Upper lobe of left lung (tissue), 6 donors: ENCODE results near the gene METTL2A. TPM values are rescaled to one million over a fixed set of nuclear protein-coding genes. Genes with fewer than 3 reads are reported as not detected.
"Not testable (repeated sequence)": the region's sequence is repeated elsewhere in the genome, so short reads cannot be mapped to it uniquely, and the experiment has no call there.

ENCODE experiments used
- ATAC-seq, 2 donors: fragments of 200-7000 bp; cut with Tn5 transposase; one replicate each; pipeline ENCODE4 v1.9.1; 2022; ENCODE audit warnings: mild to moderate bottlenecking in 2 of 2, moderate library complexity in 2 of 2; ENCODE audit not compliant: low FRiP score in 2 of 2
- DNase-seq, 2 donors: peaks; one replicate each; pipeline ENCODE4 v3.0.0-alpha.2; 2019 to 2020
- H3K27ac ChIP-seq, 4 donors: fragments of 200-600 bp; sonication (generic); one replicate each; pipeline ENCODE4 v1.5.1; 2016 to 2019
- H3K27me3 ChIP-seq, 4 donors: fragments of 200-600 bp; sonication (generic); one replicate each; pipeline ENCODE4 v1.5.1; 2017 to 2019
- H3K36me3 ChIP-seq, 4 donors: fragments of 200-600 bp; sonication (generic); one replicate each; pipeline ENCODE4 v1.5.1; 2016 to 2019
- H3K4me1 ChIP-seq, 4 donors: fragments of 200-600 bp; sonication (generic); one replicate each; pipeline ENCODE4 v1.5.1; 2018 to 2019
- H3K4me3 ChIP-seq, 4 donors: fragments of 200-600 bp; sonication (generic); one replicate each; pipeline ENCODE4 v1.5.1; 2017 to 2019; ENCODE audit warnings: mild to moderate bottlenecking in 2 of 4, moderate library complexity in 1 of 4
- H3K9me3 ChIP-seq, 4 donors: fragments of 200-600 bp; sonication (generic); one replicate each; pipeline ENCODE4 v1.5.1; 2018 to 2019
- CTCF ChIP-seq, 6 experiments: fragments of 450-650 bp in 4 of 6; fragments of 200-600 bp in 2 of 6; sonication (generic) in 2 of 6; IDR thresholded peaks; one replicate each; pipeline ENCODE4 v1.5.1; 2016 to 2019; ENCODE audit warnings: antibody characterized with exemption in 6 of 6
- POLR2A ChIP-seq, 4 donors: fragments of 450-650 bp; IDR thresholded peaks; one replicate each; pipeline ENCODE4 v1.5.1; 2016 to 2017; ENCODE audit warnings: antibody characterized with exemption in 4 of 4, mild to moderate bottlenecking in 2 of 4
- POLR2AphosphoS5 ChIP-seq, 2 donors: sonication (generic); formaldehyde crosslinking; IDR thresholded peaks; one replicate each; pipeline ENCODE4 v1.5.1; 2017; ENCODE audit warnings: antibody characterized with exemption in 2 of 2
- WGBS, 2 donors: methylation state at CpG; one replicate each; pipeline ENCODE4 v1.1.5; 2017 to 2018; 5-methylcytosine and 5-hydroxymethylcytosine counted together
- total RNA-seq, 6 donors: library from RNA; depleted of rRNA in 4 of 6; stranded (reverse); fragments of >200 nt in 4 of 6; gene quantifications; one replicate each; pipeline versions ENCODE4 v1.1.0 to v1.2.1, GENCODE V29; 2016 to 2021
- donor health status: DM: no; HTN: no; CAD: no; lungs with moderate emphysema.
- donor health status: DM: no; HTN: yes; CAD: no; lungs with severe emphysema.

Gene METTL2A
- total RNA-seq, 6 donors from 2014 or later, result 7.3 to 20.2 (median 15.4) TPM

- TF ChIP-seq POLR2AphosphoS5 (IDR thresholded peaks at IDR 0.05), result peak in 1 of 2 donors; percentile 33
These were observed 47.1 kb downstream of the METTL2A start for GRCh38 chr17:62470666-62471379.

GRCh38 chr17:62471380-62471880 lies 47.7 kb downstream of the METTL2A start:
- peak overlapping the region in 1 of 4 donors; percentile 42 for H3K27ac ChIP-seq
- H3K27me3 ChIP-seq, H3K36me3 ChIP-seq, H3K9me3 ChIP-seq, DNase-seq, H3K4me1 ChIP-seq, ATAC-seq, H3K4me3 ChIP-seq: not testable (repeated sequence)
- WGBS, 2 donors, result 76 to 86% methylated on average over 3 to 9 of the region's 9 CpGs

More at GRCh38 chr17:62470666-62471379, 47.1 kb downstream of the METTL2A start:
- H3K27me3 ChIP-seq, H3K36me3 ChIP-seq, H3K9me3 ChIP-seq, H3K4me1 ChIP-seq, H3K4me3 ChIP-seq: not testable (repeated sequence)
- peak in 1 of 2 donors; percentile 56 for DNase-seq
- peak; percentile 48 to 65 for ATAC-seq
- H3K27ac ChIP-seq, result peak overlapping the region in 2 of 4 donors; percentile 2 to 42
- 37 to 45% methylated on average over 6 of the region's 8 CpGs for WGBS, 2 donors

DNA sequence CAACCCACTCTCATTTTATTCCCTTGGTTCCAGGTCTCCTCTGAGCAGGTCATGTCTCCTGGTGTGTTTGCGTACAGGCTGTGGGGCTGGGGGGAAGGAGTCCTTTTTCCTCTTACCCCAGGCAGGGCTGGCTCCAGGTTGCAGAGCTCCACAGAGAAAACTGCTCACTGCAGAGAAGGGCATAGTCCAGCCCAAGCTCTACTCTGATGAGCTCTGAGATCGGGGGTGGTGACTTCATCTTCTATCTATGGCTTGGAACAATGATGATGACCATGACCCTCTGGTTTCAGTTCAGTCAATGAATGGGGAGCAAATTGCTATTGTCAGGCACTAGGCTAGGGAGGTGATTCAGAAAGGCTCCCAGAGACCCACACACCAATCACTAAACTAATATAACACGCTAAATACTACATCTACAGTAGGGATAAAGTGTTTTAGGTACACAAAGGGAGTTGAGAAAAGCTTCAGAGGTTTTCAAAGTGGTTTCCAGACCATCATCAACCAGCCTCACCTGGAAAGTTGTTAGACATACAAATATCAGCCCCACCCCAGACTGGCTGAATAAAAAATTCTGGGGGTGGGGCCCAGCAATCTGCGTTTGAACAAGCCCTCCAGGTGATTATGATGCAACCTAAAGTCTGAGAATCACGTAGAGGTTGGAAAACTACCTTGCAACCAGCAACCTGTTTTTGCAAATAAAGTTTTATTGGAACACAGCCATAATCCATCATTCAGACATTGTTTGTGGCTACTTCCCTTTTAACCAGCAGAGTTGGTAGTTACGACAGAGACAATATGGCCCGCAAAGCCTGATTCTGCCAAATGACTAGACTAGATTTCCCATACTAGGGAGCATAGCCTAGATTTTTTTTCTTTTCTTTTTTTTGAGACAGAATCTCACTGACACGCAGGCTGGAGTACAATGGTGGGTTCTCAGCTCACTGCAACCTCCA lies 49.6 kb downstream of the METTL2A start:
- not testable (repeated sequence) for H3K27ac ChIP-seq, ATAC-seq, H3K9me3 ChIP-seq, H3K4me3 ChIP-seq, H3K36me3 ChIP-seq, H3K27me3 ChIP-seq, DNase-seq
- peaks cover 6 to 15% (median 10%) of the 10 kb centered on the region in 4 donors for H3K4me1 ChIP-seq
- WGBS, 2 donors, result 83 to 91% methylated on average over 8 of the region's 8 CpGs

GRCh38 chr17:62477111-62477510 lies 53.4 kb downstream of the METTL2A start:
- H3K36me3 ChIP-seq, H3K9me3 ChIP-seq, H3K27me3 ChIP-seq, ATAC-seq, DNase-seq: not testable (repeated sequence)
- peak overlapping the region in 1 of 4 donors; percentile 88 for H3K4me3 ChIP-seq
- H3K4me1 ChIP-seq, result peaks cover 11 to 22% (median 15%) of the 10 kb centered on the region in 4 donors
- H3K27ac ChIP-seq, result peak overlapping the region in 3 of 4 donors; percentile 94 to 99 (median 96)
- 92 to 94% methylated on average over 8 of the region's 8 CpGs for WGBS, 2 donors

GRCh38 chr17:62477718-62478408 lies 54.2 kb downstream of the METTL2A start:
- peak in 1 of 2 donors; percentile 33 for DNase-seq
- H3K9me3 ChIP-seq, H3K36me3 ChIP-seq, H3K27me3 ChIP-seq: not testable (repeated sequence)
- ATAC-seq, result peak in 1 of 2 donors; percentile 51
- H3K27ac ChIP-seq, result peak overlapping the region; percentile 93 to 99 (median 95)
- 1 to 2% methylated on average over 15 to 27 of the region's 61 CpGs for WGBS, 2 donors
- H3K4me3 ChIP-seq, result peak overlapping the region; percentile 69 to 88 (median 80)
- H3K4me1 ChIP-seq, result peaks cover 13 to 30% (median 21%) of the 10 kb centered on the region in 4 donors

GRCh38 chr17:62478424-62478879 lies 54.8 kb downstream of the METTL2A start, which contains the start of gene TLK2:
TSS of gene TLK2 (plus strand) at chr17:62478825. CDS start at chr17:62481126, 2,301 bp downstream.
- no peaks in the 10 kb centered on the region for H3K27me3 ChIP-seq
- peaks cover 0 to 6% (median 4%) of the 10 kb centered on the region in 4 donors for H3K36me3 ChIP-seq
- peaks cover 14 to 35% (median 22%) of the 10 kb centered on the region in 4 donors for H3K4me1 ChIP-seq
- peak within 1 kb of the TSS; percentile 93 to 99 (median 95) for H3K27ac ChIP-seq
- 0 to 1% methylated on average over 23 to 24 of the region's 59 CpGs for WGBS, 2 donors
- ATAC-seq (peak; percentile 91), DNase-seq (peak; percentile 79 to 95)
- H3K4me3 ChIP-seq, result peak within 1 kb of the TSS; percentile 69 to 88 (median 80)
- TF ChIP-seq POLR2A (IDR thresholded peaks at IDR 0.05) (peak in 2 of 4 donors; percentile 31 to 59), POLR2AphosphoS5 (IDR thresholded peaks at IDR 0.05) (no peak)
- H3K9me3 ChIP-seq, result no peaks in the 10 kb centered on the region

DNA sequence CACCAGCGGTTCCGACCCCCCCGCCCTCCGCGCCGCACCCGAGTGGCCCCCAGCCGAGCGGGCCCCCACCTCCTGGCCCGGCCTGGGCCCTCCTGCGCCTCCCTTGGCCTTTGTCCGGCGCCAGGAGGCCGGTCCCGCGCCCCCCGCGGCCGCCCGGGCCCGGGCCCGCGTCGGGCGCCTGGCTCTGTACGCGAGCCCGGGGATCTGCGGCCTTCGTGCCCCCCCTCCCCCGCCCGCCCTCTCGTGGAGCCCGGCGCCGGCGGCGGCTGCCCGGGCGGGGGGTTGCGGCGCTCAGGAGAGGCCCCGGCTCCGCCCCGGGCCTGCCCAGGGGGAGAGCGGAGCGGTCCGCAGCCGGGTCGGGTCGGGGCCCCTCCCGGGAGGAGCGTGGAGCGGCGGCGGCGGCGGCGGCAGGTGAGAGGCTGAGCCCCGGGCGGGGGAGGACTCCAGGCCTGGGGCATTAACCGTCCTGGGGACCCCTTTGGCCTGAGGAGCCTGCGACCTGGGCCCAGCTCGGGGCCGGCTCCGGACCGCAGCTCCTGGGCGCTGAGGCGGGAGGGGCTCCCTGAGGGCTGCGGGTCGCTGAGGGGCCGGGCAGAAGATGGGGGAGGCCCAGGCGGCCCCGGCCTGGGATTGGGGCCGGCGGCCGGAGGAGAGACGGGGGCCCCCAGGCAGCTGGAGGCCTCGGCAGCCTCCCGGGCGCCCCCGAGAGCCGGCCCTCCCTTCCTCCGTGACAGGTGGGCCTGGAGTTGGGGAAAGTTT lies 55.4 kb downstream of the METTL2A start:
- H3K4me3 ChIP-seq, result peak overlapping the region; percentile 48 to 88 (median 80)
- peaks cover 0 to 12% (median 7%) of the 10 kb centered on the region in 4 donors for H3K36me3 ChIP-seq
- H3K27me3 ChIP-seq, H3K9me3 ChIP-seq: not testable (repeated sequence)
- H3K4me1 ChIP-seq, result peaks cover 16 to 39% (median 22%) of the 10 kb centered on the region in 4 donors
- DNase-seq, result peak; percentile 21 to 93
- WGBS, 2 donors, result 0% methylated on average over 2 to 10 of the region's 84 CpGs
- H3K27ac ChIP-seq, result peak overlapping the region; percentile 93 to 99 (median 95)
- TF ChIP-seq POLR2A (IDR thresholded peaks at IDR 0.05) (peak in 1 of 4 donors; percentile 46), CTCF (IDR thresholded peaks at IDR 0.05) (peak in 1 of 6 experiments; percentile 4)
- peak; percentile 49 to 64 for ATAC-seq

DNA sequence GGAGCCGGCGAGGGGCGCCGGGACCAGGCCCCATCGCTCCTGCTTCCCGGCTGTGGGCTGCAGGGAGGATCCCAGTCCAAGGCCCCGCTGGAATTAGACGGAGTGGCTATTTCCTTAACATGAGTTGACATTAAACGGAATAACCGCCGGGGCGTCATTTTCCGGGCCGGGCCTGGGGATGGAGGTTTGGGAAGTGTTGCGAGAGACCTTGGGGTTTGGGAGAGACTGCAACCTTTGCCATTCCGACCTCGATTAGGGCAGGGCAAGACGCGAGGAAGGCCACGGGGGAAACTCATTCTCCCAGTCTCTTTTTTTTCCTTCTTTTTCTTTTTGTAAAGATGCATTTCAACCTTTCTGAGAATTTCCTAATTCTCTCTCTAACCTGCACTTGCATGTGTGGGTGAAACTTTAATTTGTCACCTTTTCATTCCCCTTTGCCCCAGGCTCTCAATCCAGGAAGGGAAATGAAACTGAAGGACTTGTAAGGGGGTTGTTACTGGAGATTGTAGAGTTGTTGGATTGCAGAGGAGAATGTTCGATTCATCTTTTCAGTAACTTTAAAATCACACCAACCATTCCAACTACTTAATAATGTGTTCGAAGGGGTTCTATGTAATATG lies 56.1 kb downstream of the METTL2A start:
- peak overlapping the region; percentile 93 to 99 (median 95) for H3K27ac ChIP-seq
- H3K4me1 ChIP-seq, result peaks cover 21 to 46% (median 26%) of the 10 kb centered on the region in 4 donors
- peak in 1 of 2 donors; percentile 34 for ATAC-seq
- peak overlapping the region; percentile 48 to 88 (median 80) for H3K4me3 ChIP-seq
- peaks cover 0 to 13% (median 9%) of the 10 kb centered on the region in 4 donors for H3K36me3 ChIP-seq
- H3K27me3 ChIP-seq, H3K9me3 ChIP-seq: not testable (repeated sequence)
- 2 to 3% methylated on average over 14 to 17 of the region's 22 CpGs for WGBS, 2 donors
- peak in 1 of 2 donors; percentile 31 for DNase-seq

DNA sequence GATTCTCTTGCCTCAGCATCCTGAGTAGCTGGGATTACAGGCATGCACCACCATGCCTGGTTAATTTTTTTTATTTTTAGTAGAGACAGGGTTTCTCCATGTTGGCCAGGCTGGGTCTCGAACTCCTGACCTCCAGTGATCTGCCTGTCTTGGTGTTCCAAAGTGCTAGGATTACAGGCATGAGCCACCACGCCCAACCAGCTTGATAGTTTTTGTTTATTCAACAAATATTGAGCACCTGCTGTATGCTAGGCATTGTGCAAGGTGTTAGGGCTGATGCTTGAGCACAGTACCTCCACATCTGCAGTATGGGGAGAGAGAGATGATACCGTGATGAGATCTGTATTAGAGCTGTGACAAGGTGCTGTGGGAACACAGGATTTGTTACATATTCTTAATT lies 58.9 kb downstream of the METTL2A start:
- not testable (repeated sequence) for ATAC-seq, H3K27ac ChIP-seq, H3K4me3 ChIP-seq, H3K9me3 ChIP-seq, DNase-seq, H3K27me3 ChIP-seq
- peaks cover 23 to 60% (median 26%) of the 10 kb centered on the region in 4 donors for H3K4me1 ChIP-seq
- H3K36me3 ChIP-seq, result peaks cover 0 to 13% (median 9%) of the 10 kb centered on the region in 4 donors
- 88 to 90% methylated on average over 2 to 3 of the region's 3 CpGs for WGBS, 2 donors
